IPS-15b (cell line): ENCODE measurements around the gene NFKBIA.
"Not testable (repeated sequence)": the region's sequence is repeated elsewhere in the genome, so short reads cannot be mapped to it uniquely, and the experiment has no call there.

Experiments
- H3K27me3 ChIP-seq: one replicate; pipeline ENCODE4 v1.6.1; 2013; ENCODE audit warnings: low read length; ENCODE audit not compliant: control insufficient read depth, insufficient read depth
- H3K36me3 ChIP-seq: one replicate; pipeline ENCODE4 v1.6.1; 2013; ENCODE audit warnings: low read length; ENCODE audit not compliant: control insufficient read depth, insufficient read depth
- H3K4me1 ChIP-seq: one replicate; pipeline ENCODE4 v1.6.1; 2013; ENCODE audit warnings: mild to moderate bottlenecking, low read length; ENCODE audit not compliant: control insufficient read depth, insufficient read depth
- H3K4me3 ChIP-seq: one replicate; pipeline ENCODE4 v1.5.1; 2013; ENCODE audit warnings: low read depth, low read length
- H3K9ac ChIP-seq: one replicate; pipeline ENCODE4 v1.6.1; 2013; ENCODE audit warnings: low read depth, mild to moderate bottlenecking, low read length
- H3K9me3 ChIP-seq: one replicate; pipeline ENCODE4 v1.6.1; 2013; ENCODE audit warnings: mild to moderate bottlenecking, low read length; ENCODE audit not compliant: control insufficient read depth, insufficient read depth

Gene NFKBIA

DNA sequence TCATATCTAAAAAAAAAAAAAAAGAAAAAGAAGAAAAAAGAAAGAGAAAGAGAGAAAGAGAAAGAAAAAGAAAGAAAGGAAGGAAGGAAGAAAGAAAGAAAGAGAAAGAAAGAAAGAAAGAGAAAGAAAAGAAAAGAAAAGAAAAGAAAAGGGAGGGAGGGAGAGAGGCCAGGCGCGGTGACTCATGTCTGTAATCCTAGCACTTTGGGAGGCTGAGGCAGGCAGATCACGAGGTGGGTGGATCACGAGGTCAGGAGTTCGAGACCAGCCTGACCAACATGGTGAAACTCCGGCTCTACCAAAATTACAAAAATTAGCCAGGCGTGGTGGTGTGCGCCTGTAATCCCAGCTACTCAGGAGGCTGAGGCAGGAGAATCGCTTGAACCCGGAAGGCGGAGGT, 31.3 kb downstream of the NFKBIA start:
- not testable (repeated sequence) for H3K27me3 ChIP-seq, H3K4me1 ChIP-seq, H3K4me3 ChIP-seq, H3K9ac ChIP-seq, H3K36me3 ChIP-seq, H3K9me3 ChIP-seq

DNA sequence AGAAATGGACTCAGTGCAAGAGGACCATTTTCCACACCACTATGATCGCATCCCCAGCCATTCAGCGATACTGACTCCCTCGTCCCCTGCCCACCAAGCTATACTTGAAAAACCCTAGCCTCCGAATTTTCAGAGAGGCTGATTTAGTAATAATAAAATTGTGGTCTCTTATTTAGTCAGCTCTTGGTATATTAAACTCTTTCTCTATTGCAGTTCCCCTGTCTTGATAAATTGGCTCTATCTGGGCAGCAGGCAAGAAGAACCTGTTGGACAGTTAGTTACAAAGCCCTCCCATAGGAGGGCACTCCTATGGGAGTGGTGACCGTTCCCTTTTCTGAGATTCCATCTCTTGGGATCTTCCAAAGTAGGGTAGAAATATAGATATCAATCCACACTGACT, 33.6 kb downstream of the NFKBIA start:
- peaks cover 7% of the 10 kb centered on the region for H3K4me1 ChIP-seq
- no peaks in the 10 kb centered on the region for H3K36me3 ChIP-seq
- H3K4me3 ChIP-seq = no peak overlapping the region
- no peaks in the 10 kb centered on the region for H3K27me3 ChIP-seq
- no peaks in the 10 kb centered on the region for H3K9me3 ChIP-seq
- H3K9ac ChIP-seq = no peak overlapping the region

DNA sequence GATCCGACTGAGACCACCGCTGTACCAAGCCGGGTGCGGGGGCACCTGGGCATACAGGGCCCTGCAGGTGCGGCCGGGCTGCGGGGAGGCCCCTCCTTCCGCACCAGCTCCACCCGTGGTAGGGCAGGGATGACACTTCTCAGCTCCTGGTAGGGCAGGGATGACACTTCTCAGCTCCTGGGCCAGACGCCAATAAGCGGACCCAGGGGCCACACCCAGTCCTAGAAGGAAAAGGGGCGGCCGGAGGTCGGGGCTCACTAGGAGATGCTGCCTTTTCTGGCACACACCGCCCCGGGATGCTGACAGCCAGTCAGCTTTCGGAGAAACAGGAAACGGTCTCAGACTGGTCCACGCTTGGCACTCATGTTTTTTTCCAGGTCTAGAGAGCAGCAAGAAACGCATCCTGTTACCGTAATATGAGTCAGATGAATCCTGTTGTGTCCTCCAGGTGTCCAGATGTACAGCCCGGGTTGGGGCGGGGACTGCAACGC, 34.8 kb downstream of the NFKBIA start:
- no peaks in the 10 kb centered on the region for H3K9me3 ChIP-seq
- H3K9ac ChIP-seq = no peak overlapping the region
- no peak overlapping the region for H3K4me3 ChIP-seq
- no peaks in the 10 kb centered on the region for H3K27me3 ChIP-seq
- H3K36me3 ChIP-seq = no peaks in the 10 kb centered on the region
- H3K4me1 ChIP-seq = peaks cover 7% of the 10 kb centered on the region

DNA sequence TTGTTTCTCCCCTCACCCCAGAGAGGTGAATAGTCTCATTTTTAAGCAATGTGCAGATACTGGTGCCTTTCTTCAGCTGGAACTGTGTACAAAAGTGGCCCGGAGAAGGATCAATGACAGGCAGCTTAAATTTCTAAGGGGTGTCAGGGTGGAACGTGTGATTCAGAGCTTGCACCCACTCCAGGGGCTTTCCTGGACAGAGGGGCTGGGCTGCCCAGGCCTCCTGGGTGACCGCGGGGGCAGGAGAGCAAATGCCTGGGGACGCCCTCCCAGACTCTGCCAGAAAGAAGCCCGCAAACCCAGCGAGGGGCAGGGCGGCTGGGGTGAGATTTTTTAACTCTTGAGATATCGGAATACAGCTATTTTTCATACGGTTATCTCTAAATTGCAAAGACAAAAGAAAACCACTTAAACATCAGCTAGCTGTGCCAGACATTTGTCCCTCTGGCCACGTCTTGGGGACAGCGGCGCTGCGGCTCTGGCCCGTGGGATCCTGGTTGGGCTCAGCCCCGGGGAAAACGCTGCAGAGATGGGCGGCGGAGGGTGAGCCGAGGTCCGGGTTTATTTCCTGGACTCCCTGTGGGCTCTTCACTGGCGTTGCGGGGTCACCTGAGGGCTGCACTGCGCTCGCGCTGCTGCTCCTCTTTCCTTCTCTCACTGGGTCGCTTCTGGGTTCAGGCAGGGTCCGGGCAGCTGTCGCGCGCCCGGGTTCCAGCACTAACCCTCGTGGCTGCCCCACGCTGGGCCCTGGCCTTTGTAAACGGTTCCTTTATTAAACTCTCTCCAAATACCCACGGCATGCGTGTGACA, 35.8 kb downstream of the NFKBIA start:
- Histone ChIP-seq H3K9me3 (no peaks in the 10 kb centered on the region), H3K4me3 (no peak overlapping the region), H3K27me3 (no peaks in the 10 kb centered on the region), H3K4me1 (peaks cover 5% of the 10 kb centered on the region), H3K36me3 (no peaks in the 10 kb centered on the region), H3K9ac (no peak overlapping the region)

DNA sequence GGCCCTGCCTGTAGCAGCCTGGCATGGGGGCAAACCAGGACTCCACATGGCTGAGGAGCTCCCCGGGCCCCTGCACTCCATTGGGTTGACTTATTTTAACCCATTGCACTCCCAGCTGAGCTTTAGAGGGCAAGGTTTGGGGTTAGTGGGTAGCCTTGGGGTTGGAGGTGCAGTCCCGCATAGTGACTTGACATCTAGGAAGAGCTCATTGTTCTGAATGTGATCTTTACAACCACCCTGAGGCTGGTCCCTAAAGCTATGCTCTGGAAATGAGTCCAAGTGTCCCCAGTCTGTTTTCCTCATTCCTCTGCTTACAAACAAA, 36.4 kb downstream of the NFKBIA start:
- Histone ChIP-seq H3K4me1 (peaks cover 5% of the 10 kb centered on the region), H3K27me3 (no peaks in the 10 kb centered on the region), H3K9ac (no peak overlapping the region), H3K36me3 (no peaks in the 10 kb centered on the region), H3K4me3 (no peak overlapping the region), H3K9me3 (no peaks in the 10 kb centered on the region)

DNA sequence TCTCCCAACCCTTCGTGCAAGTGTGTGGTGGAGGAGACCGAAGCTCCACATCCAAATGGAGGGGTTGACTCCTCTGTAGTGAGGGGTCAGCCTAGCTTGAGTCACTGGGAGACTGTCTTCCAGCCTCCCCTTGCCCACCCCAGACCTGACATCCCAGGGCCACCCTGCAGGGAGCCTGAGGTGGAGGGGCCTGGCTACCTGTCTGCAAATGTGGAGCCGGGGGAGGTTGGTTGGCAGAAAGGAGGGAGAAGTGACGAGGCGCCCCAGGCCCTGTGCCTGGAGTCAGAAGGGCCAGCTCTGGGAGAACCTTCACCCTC, 37.5 kb downstream of the NFKBIA start:
- Histone ChIP-seq H3K4me1 (peaks cover 5% of the 10 kb centered on the region), H3K9me3 (no peaks in the 10 kb centered on the region)

DNA sequence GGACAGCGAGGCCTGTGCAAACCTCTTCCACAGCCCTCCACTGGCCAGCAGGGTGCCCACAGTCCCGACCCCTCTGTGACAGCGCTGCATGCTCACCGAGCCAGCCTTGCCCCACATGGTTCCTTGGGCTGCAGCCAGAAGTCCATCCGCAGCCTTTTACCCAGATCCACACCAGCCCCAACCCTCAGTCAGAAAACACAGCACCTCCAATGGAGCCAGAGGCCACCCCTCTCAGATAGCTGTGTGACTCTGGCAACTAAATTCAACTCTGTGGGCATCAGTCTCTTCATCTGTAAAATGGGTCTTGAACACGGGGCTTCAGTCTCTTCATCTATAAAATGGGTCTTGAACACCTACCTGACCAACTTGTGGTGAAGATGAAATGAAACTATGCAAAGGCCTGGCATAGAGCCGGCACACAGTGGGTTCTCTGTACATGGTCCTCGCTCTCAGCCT, 38.0 kb downstream of the NFKBIA start:
- no peaks in the 10 kb centered on the region for H3K9me3 ChIP-seq
- no peaks in the 10 kb centered on the region for H3K27me3 ChIP-seq
- H3K4me1 ChIP-seq = peaks cover 5% of the 10 kb centered on the region
- H3K36me3 ChIP-seq = no peaks in the 10 kb centered on the region
- no peak overlapping the region for H3K9ac ChIP-seq
- no peak overlapping the region for H3K4me3 ChIP-seq

More for the DNA sequence above, 37.5 kb downstream of the NFKBIA start:
- Histone ChIP-seq H3K36me3 (no peaks in the 10 kb centered on the region), H3K9ac (no peak overlapping the region), H3K4me3 (no peak overlapping the region), H3K27me3 (no peaks in the 10 kb centered on the region)

DNA sequence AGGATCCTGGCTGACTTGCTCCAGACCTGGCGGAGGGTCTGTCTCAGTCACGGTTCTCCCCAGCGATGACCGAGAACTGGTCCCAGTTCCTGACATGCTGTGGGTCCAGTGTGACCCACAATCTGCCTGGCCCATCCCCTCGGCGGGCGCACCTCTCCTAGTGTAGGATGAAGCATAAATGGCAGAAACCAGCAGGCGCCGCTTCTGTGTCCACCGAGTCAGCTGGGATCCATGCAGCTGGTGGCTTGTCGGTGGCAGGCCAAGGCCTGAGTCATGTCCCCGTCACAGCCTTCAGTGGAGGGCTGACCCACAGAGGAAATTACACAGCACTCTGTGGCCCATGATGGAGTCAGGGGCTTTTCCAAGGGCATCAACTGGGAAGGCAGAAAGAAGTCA, 38.5 kb downstream of the NFKBIA start:
- H3K9ac ChIP-seq = no peak overlapping the region

DNA sequence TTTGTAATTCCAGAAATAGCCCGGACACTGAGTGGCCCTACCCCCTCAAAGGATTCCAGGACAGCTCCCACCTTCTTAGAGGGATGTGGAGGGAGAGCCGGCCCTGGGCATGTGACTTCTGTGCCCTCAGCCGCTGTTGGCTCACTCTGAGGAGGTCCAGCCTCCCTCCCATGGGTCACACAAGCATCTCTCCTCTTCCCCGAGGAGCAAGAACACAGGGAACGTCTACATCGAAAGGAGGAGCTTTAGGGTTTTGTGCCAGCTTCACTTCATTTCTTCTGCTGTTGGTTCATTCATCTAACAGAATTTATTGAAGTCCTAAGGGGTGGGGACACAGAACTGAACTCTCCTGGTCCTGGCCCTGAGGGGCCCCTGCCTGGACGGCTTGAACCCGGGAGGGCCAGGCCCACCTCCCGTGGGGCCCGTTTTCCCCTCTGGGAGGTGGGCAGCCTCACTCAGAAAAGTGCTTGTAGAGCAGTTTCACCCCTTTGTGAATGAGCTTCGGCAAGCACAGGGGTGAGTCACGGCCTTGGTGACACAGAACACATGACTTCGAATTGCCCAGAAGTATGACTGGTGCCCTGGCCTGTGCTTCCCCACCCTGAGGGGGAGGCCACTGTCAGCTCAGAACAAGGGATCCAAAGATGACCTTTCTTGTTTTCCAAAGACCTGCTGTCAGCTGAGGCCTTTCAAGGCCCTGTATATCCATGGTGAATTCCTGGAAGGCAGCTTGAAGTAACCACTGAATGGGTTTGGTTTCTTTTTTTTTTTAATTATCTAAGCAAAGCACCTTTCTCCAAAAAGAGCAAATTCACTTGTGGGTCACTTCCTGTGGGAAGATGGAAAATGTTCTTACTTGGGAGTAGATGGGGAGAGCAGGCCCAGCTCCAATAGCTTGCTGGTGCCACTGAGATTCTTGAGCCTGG, 39.2 kb downstream of the NFKBIA start:
- Histone ChIP-seq H3K9me3 (no peaks in the 10 kb centered on the region), H3K27me3 (no peaks in the 10 kb centered on the region), H3K36me3 (no peaks in the 10 kb centered on the region), H3K4me1 (peaks cover 5% of the 10 kb centered on the region), H3K9ac (no peak overlapping the region), H3K4me3 (no peak overlapping the region)

More for the DNA sequence above, 38.5 kb downstream of the NFKBIA start:
- Histone ChIP-seq H3K4me1 (peaks cover 5% of the 10 kb centered on the region), H3K4me3 (no peak overlapping the region), H3K9me3 (no peaks in the 10 kb centered on the region), H3K27me3 (no peaks in the 10 kb centered on the region), H3K36me3 (no peaks in the 10 kb centered on the region)

DNA sequence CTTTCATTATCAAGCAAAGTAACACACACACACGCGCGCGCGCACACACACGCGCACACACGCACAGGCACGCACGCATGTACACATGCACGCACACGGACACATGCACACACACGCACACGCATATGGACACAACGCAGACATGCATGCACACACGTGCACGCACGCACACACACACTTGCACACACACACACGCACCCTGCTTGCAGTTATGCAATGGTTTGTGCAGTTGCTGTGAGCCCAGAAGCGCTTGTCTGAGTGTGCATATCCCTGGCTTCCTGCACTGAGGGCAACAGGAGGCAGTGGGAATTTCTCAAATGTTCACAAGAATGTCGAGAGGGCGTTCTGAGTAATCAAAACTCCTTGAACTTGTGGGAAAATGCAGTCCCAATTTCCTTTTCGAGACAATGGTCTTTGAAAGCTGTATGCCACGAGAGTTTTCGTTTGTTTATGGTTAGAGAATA, 41.6 kb downstream of the NFKBIA start:
- Histone ChIP-seq H3K36me3 (no peaks in the 10 kb centered on the region), H3K4me1 (peaks cover 5% of the 10 kb centered on the region), H3K27me3 (no peaks in the 10 kb centered on the region), H3K4me3 (no peak overlapping the region), H3K9me3 (no peaks in the 10 kb centered on the region), H3K9ac (no peak overlapping the region)

DNA sequence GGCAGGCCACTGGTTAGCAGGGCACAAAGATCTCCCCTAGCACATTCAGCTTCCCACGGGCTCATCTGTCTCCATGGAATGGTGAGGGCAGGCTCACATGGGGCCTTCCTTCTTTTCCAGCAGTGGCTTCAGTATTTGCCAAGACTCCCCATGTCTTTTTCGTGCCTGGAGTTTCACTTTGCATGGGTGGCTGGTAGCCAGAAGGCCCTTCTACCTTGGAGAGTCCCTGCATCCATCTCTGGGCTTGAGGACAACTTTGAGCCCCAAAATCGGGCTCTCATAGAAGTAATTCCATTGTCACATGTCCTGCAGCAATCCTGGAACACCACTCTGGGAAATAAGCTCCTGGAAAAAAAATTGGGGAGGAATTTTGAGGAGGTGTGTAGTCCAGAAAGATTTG, 42.1 kb downstream of the NFKBIA start:
- H3K9ac ChIP-seq = no peak overlapping the region
- H3K9me3 ChIP-seq = no peaks in the 10 kb centered on the region
- H3K36me3 ChIP-seq = no peaks in the 10 kb centered on the region
- H3K4me3 ChIP-seq = no peak overlapping the region
- H3K4me1 ChIP-seq = peaks cover 2% of the 10 kb centered on the region
- no peaks in the 10 kb centered on the region for H3K27me3 ChIP-seq

DNA sequence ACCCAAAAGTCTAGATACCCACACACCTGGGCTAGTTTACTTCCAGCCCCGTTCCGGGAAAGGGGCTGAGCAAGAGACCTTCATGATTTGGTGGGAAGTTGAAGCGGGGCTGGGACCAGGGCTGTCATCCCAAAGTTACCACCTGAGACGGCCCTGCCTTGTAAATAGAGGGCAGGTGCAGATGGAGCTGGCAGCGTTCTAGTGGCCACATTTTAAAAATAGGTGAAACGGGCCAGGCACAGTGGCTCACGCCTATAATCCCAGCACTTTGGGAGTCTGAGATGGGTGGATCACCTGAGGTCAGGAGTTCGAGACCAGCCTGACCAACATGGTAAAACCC, 43.4 kb downstream of the NFKBIA start:
- Histone ChIP-seq H3K9me3 (no peaks in the 10 kb centered on the region), H3K27me3 (no peaks in the 10 kb centered on the region), H3K36me3 (no peaks in the 10 kb centered on the region), H3K4me3 (no peak overlapping the region), H3K9ac (no peak overlapping the region), H3K4me1 (no peaks in the 10 kb centered on the region)
